Stimulated activated CD4-positive, alpha-beta T cell treated with anti-CD3 and anti-CD28 coated beads, Interleukin-4, amount 100 ng/mL, for 48 hours (primary cell): ENCODE results near the gene OR6K2.

ENCODE experiments used
- DNase-seq, 2 donors: peaks; one replicate each; pipeline ENCODE4 v3.0.0-alpha.2; 2020; ENCODE audit warnings: low read depth in 2 of 2

OR6K2 gene

DNA sequence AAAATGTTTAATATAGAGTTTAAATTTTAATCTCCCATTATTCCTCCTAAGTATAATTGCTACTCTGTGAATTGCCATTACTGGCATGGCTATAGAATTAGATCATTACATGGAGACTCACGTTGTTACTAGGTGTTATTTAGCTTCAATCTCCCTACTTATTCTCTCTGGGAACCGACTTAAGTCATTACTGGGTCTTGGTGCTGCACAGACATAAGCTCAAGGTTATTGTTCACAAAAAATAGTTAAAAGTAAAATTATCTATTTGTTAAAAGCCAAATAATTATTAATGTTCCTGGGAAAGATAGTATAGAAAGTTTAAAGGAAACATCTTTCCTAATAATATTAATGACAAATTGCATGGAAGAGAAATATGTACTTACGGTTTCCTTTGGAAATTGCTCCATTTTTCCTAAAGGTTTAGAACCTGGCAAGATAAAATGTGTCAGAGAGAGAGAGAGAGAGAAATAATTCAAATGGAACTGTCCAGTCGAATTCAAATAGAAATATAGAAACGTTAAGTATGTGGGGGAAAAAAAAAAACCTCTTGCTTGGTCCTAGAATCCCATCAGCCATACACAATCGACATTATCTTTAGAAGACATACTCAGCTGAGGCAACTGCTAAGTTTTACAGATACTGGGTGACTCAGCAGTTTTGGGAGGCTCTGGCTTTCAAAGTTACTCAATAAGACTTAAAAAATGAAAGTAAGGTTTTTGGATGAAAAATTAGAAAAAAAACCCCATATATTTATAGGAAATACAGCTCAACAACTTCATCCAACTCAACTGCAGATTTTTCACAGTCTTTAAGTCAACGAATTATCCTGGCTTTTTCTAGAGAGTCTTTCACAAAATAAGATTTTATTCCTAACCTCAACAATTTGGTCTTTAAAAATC is 14.1 kb downstream of the OR6K2 start, which contains the start of gene SPTA1:
Gene SPTA1 (minus strand): TSS at position 605 of the 899 bp plus-strand sequence. CDS start 198 bp downstream, at position 407.
- no peak for DNase-seq

- no peak for DNase-seq
Observed at GRCh38 chr1:158685085-158685484, 15.4 kb downstream of the OR6K2 start.

GRCh38 chr1:158681606-158682005 is 18.8 kb downstream of the OR6K2 start:
- no peak for DNase-seq

- DNase-seq: no peak
Observed at GRCh38 chr1:158679289-158679688, 21.2 kb downstream of the OR6K2 start.

- DNase-seq: no peak
Observed at GRCh38 chr1:158675563-158676323, 24.7 kb downstream of the OR6K2 start.

- no peak for DNase-seq
Observed at GRCh38 chr1:158674302-158674701, 26.1 kb downstream of the OR6K2 start.

DNA sequence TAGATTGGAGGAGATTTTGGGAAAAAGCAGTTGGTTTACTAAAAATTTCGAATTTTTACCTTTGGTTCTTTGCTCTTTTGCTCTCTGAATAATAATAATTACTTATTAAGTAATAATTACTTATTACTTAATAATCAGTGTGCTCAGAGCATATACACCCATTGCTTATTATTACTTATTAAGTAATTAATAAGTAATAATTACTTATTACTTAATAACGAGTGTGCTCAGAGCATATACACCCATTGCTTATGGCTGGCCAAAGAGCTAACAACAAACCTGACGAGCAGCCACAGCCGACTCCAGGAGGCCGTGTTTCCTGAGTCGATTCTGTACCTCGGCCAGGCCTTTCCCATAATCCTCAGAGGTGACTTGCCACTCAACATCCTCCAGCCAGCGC is 34.4 kb downstream of the OR6K2 start:
- DNase-seq: no peak

DNA sequence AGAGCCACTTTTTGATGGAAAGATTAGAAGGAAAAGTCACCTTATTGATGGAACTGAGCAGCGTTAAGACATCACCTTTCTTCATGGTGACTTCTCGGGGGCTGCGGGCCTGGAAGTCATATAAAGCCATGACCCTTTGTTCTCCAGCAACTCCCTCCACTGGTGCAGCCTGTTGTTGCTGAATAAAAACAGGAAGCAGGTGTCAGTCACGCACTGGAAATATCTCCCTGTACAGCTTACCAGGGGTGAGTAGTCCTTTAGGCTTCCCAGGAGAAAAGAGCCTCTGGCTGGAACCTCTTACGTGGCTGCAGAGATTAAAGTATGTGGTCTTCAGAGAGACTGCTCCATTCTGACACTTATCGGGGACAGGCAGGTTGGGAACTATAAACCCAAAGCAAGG is 45.9 kb downstream of the OR6K2 start:
- no peak for DNase-seq

DNA sequence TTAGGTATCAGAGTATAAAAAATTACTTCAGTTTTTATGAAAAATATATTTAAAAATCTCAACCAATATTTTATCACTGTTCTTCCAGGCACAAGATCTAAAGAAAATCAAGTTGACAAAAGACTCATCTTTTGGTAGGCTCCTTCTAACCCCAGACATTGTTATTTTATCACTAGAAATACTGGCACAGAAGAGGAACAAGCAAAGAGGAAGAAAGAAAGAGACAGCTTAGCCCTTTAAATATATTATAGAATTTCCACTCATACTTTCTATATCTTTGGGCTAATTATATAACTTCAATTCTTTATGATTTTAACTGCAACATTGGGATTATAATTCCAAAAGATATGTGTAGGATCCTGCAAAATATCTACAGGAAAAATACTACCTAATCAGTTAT is 46.4 kb downstream of the OR6K2 start:
- DNase-seq: no peak

DNA sequence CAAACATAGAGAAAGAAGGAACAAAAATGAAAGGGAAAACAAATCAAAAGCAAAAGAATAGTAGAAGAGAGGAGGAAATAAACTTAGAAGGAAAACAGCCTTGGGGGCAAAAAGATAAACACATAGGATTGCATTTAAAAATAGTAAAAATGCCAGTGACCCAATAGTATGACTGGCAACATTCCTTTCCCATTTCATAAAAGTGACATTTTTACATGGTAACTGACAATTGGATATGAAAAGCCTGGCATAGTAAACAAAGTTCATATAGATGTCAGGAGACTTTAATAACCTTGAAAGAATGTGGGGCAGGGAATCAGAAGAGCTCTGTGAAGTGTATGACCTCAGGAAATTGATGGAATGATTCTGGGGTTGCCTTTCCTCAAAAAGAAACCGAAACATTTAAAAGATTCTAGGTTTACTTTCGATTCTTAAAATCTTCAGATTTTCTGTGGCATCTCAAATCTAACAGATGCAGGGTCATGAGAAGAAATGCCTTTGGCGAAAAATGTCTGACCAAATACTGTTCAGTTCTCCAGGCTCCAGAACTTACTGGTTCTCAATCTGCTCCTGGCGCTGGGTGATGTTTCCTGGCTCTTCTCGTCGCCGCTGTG is 47.6 kb downstream of the OR6K2 start:
- DNase-seq: no peak
